Panc1 (cell line): Measurements from ENCODE around the gene CASP9.

ENCODE experiments used
- POLR2AphosphoS5 ChIP-seq: IDR thresholded peaks from 2 replicates; pipeline ENCODE4 v1.6.1; 2012; ENCODE audit warnings: mild to moderate bottlenecking, low read depth, low read length, moderate library complexity
- REST ChIP-seq, 2 experiments: IDR thresholded peaks; 2 replicates each; pipeline ENCODE4 v1.6.1; 2011 to 2012; ENCODE audit warnings: low read depth in 2 of 2, control low read depth in 1 of 2, low read length in 1 of 2, mild to moderate bottlenecking in 1 of 2, moderate library complexity in 1 of 2; ENCODE audit not compliant: insufficient read depth in 1 of 2
- SIN3A ChIP-seq: IDR thresholded peaks from 2 replicates; pipeline ENCODE4 v1.6.1; 2012; ENCODE audit warnings: low read depth, mild to moderate bottlenecking, low read length, moderate library complexity, borderline replicate concordance; ENCODE audit not compliant: insufficient read depth
- TF ChIP-seq, protein P1 (sequence below): fragments of 450-650 bp; IDR thresholded peaks from 2 replicates; pipeline ENCODE4 v1.5.1; 2017; ENCODE audit warnings: mild to moderate bottlenecking

GRCh38 chr1:15500184-15501178, 23.5 kb downstream of the CASP9 start:
- TF ChIP-seq, protein P1, sequence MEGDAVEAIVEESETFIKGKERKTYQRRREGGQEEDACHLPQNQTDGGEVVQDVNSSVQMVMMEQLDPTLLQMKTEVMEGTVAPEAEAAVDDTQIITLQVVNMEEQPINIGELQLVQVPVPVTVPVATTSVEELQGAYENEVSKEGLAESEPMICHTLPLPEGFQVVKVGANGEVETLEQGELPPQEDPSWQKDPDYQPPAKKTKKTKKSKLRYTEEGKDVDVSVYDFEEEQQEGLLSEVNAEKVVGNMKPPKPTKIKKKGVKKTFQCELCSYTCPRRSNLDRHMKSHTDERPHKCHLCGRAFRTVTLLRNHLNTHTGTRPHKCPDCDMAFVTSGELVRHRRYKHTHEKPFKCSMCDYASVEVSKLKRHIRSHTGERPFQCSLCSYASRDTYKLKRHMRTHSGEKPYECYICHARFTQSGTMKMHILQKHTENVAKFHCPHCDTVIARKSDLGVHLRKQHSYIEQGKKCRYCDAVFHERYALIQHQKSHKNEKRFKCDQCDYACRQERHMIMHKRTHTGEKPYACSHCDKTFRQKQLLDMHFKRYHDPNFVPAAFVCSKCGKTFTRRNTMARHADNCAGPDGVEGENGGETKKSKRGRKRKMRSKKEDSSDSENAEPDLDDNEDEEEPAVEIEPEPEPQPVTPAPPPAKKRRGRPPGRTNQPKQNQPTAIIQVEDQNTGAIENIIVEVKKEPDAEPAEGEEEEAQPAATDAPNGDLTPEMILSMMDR = no peak
- TF ChIP-seq POLR2AphosphoS5 = no peak
- TF ChIP-seq REST (IDR thresholded peaks at IDR 0.05; ENCODE audit: insufficient read depth in 1 of 2, low read depth in 2 of 2, low read length in 1 of 2) = no peak
- no peak for TF ChIP-seq SIN3A
